WTC11 (cell line): ENCODE results near the gene SENP7. TPM values are rescaled to one million over a fixed set of nuclear protein-coding genes. Genes with fewer than 3 reads are reported as not detected.
"Not testable (repeated sequence)": the region's sequence is repeated elsewhere in the genome, so short reads cannot be mapped to it uniquely, and the experiment has no call there.

Experiments used
- ATAC-seq: fragments of 200-7000 bp; cut with Tn5 transposase; 2 replicates; pipeline ENCODE4 v1.10.0; 2021; ENCODE audit warnings: mild to moderate bottlenecking, moderate library complexity
- CTCF ChIA-PET: fragments of 300-600 bp; sonication (Branson Sonifier 250); formaldehyde crosslinking; loops from one replicate; lab custom pipeline; 2021; ENCODE audit warnings: antibody characterized with exemption; lab: Charles Lee
- POLR2A ChIA-PET: fragments of 350-600 bp; sonication (Branson Sonifier 250); formaldehyde crosslinking; loops from one replicate; lab custom pipeline; 2021; ENCODE audit warnings: antibody characterized with exemption; lab: Charles Lee
- DNase-seq: peaks from one replicate; pipeline ENCODE4 v3.0.0; 2021; ENCODE audit warnings: low spot score
- H3K27ac Mint-ChIP-seq: 2 replicates; pipeline ENCODE4 v1.8.0; 2021; ENCODE audit warnings: mixed read lengths
- H3K27me3 Mint-ChIP-seq: 2 replicates; pipeline ENCODE4 v1.8.0; 2021; ENCODE audit warnings: low read depth, mild to moderate bottlenecking, moderate library complexity, mixed read lengths
- H3K36me3 Mint-ChIP-seq: 2 replicates; pipeline ENCODE4 v1.8.0; 2021; ENCODE audit warnings: mixed read lengths
- H3K4me1 Mint-ChIP-seq: 2 replicates; pipeline ENCODE4 v1.8.0; 2022; ENCODE audit warnings: mixed read lengths
- H3K4me3 Mint-ChIP-seq: 2 replicates; pipeline ENCODE4 v1.8.0; 2021; ENCODE audit warnings: mild to moderate bottlenecking, moderate library complexity, mixed read lengths
- H3K9me3 Mint-ChIP-seq: 2 replicates; pipeline ENCODE4 v1.8.0; 2021; ENCODE audit warnings: mixed read lengths
- ELF4 ChIP-seq: sonication (generic); formaldehyde crosslinking; IDR thresholded peaks from 2 replicates; pipeline ENCODE4 v1.8.1; 2022; ENCODE audit warnings: low read depth, mild to moderate bottlenecking, moderate library complexity, missing genetic modification reagents
- ETV6 ChIP-seq: sonication (generic); formaldehyde crosslinking; IDR thresholded peaks from 2 replicates; pipeline ENCODE4 v1.8.1; 2022; ENCODE audit warnings: mild to moderate bottlenecking, missing genetic modification reagents
- FOXK1 ChIP-seq: sonication (generic); formaldehyde crosslinking; IDR thresholded peaks from 2 replicates; pipeline ENCODE4 v1.8.0; 2022; ENCODE audit warnings: mild to moderate bottlenecking, moderate library complexity, missing genetic modification reagents
- FOXP1 ChIP-seq: sonication (generic); formaldehyde crosslinking; IDR thresholded peaks from 2 replicates; pipeline ENCODE4 v1.8.0; 2022; ENCODE audit warnings: missing genetic modification reagents, mild to moderate bottlenecking, moderate library complexity, borderline replicate concordance
- FOXP4 ChIP-seq: sonication (generic); formaldehyde crosslinking; IDR thresholded peaks from 2 replicates; pipeline ENCODE4 v1.8.0; 2022; ENCODE audit warnings: mild to moderate bottlenecking, missing genetic modification reagents
- GABPB1 ChIP-seq: sonication (generic); formaldehyde crosslinking; IDR thresholded peaks from 2 replicates; pipeline ENCODE4 v1.8.1; 2023; ENCODE audit warnings: mild to moderate bottlenecking, missing genetic modification reagents
- SMAD3 ChIP-seq: sonication (generic); formaldehyde crosslinking; IDR thresholded peaks from 2 replicates; pipeline ENCODE4 v1.8.0; 2022; ENCODE audit warnings: missing genetic modification reagents, mild to moderate bottlenecking, borderline replicate concordance
- STAT6 ChIP-seq: sonication (generic); formaldehyde crosslinking; conservative IDR thresholded peaks from 2 replicates; pipeline ENCODE4 v1.8.1; 2023; ENCODE audit warnings: mild to moderate bottlenecking, low read depth, missing genetic modification reagents, moderate library complexity
- ZNF281 ChIP-seq: sonication (generic); formaldehyde crosslinking; IDR thresholded peaks from 2 replicates; pipeline ENCODE4 v1.8.0; 2023; ENCODE audit warnings: mild to moderate bottlenecking, missing genetic modification reagents
- ZNF425 ChIP-seq: fragments of 250-450 bp; sonication (Bioruptor Pico); conservative IDR thresholded peaks from 2 replicates; pipeline ENCODE4 v1.9.0; 2021; ENCODE audit warnings: mild to moderate bottlenecking
- total RNA-seq: library from RNA; stranded (reverse); gene quantifications from 3 replicates; pipeline ENCODE4 v1.2.3, GENCODE V29; 2021

The SENP7 gene
- total RNA-seq, 1 experiment from 2014 or later: 10.5 TPM

- TF ChIP-seq ZNF425 (CRISPR knock-in tag): no peak
- TF ChIP-seq STAT6 (CRISPR knock-in tag): no peak
Observed at GRCh38 chr3:101478980-101479379, 34.0 kb downstream of the SENP7 start (continued).

- ATAC-seq, H3K27me3 Mint-ChIP-seq, CTCF ChIA-PET: not testable (repeated sequence)
Observed at GRCh38 chr3:101474841-101475552, 38.0 kb downstream of the SENP7 start.

GRCh38 chr3:101468676-101469075 lies 44.3 kb downstream of the SENP7 start:
- Mint-ChIP-seq H3K9me3 (peaks cover 30% of the 10 kb centered on the region), H3K4me1 (peaks cover 21% of the 10 kb centered on the region), H3K36me3 (peaks cover 12% of the 10 kb centered on the region)
- H3K27me3 Mint-ChIP-seq, H3K4me3 Mint-ChIP-seq, CTCF ChIA-PET, H3K27ac Mint-ChIP-seq, DNase-seq, POLR2A ChIA-PET, ATAC-seq: not testable (repeated sequence)

More at GRCh38 chr3:101474841-101475552, 38.0 kb downstream of the SENP7 start:
- H3K36me3 Mint-ChIP-seq, POLR2A ChIA-PET, H3K4me3 Mint-ChIP-seq, H3K4me1 Mint-ChIP-seq, DNase-seq, H3K27ac Mint-ChIP-seq: not testable (repeated sequence)
- H3K9me3 Mint-ChIP-seq: peaks cover 23% of the 10 kb centered on the region

GRCh38 chr3:101467310-101467663 lies 45.7 kb downstream of the SENP7 start:
- Mint-ChIP-seq H3K36me3 (peaks cover 12% of the 10 kb centered on the region), H3K4me1 (peaks cover 21% of the 10 kb centered on the region), H3K4me3 (peak overlapping the region; percentile 66), H3K9me3 (peaks cover 30% of the 10 kb centered on the region), H3K27ac (peak overlapping the region; percentile 39; the same call in 1 of the 2 replicates)
- ChIA-PET CTCF (interaction anchor here (1.1 kb wide), 1 partner anchor 28 kb away, joined by 4 read pairs; no protein-coding TSS in a partner anchor), POLR2A (interaction anchor here (0.6 kb wide), 1 partner anchor 109 kb away, joined by 3 read pairs; no protein-coding TSS in a partner anchor)
- not testable (repeated sequence) for DNase-seq, ATAC-seq, H3K27me3 Mint-ChIP-seq

GRCh38 chr3:101466465-101467309 lies 46.3 kb downstream of the SENP7 start:
- ChIA-PET POLR2A (interaction anchor here (0.6 kb wide), 1 partner anchor 110 kb away, joined by 3 read pairs; no protein-coding TSS in a partner anchor), CTCF (interaction anchor here (1.1 kb wide), 1 partner anchor 29 kb away, joined by 4 read pairs; no protein-coding TSS in a partner anchor)
- peak overlapping the region; percentile 66 for H3K4me3 Mint-ChIP-seq
- H3K36me3 Mint-ChIP-seq: peaks cover 12% of the 10 kb centered on the region
- peak overlapping the region; percentile 64 for H3K27ac Mint-ChIP-seq
- peak; percentile 72; the same call in 1 of the 2 replicates for TF ChIP-seq ZNF281 (CRISPR knock-in tag)
- 0 out of 2 replicates have a peak, but pooled peaks have one; percentile 57 for TF ChIP-seq FOXP4 (CRISPR knock-in tag)
- no peak for TF ChIP-seq ELF4 (CRISPR knock-in tag)
- peak; percentile 48; the same call in 1 of the 2 replicates for TF ChIP-seq FOXK1
- TF ChIP-seq ETV6 (CRISPR knock-in tag): 0 out of 2 replicates have a peak, but pooled peaks have one; percentile 27
- TF ChIP-seq GABPB1 (CRISPR knock-in tag): 0 out of 2 replicates have a peak, but pooled peaks have one; percentile 14
- TF ChIP-seq SMAD3 (CRISPR knock-in tag): no peak
- TF ChIP-seq FOXP1 (CRISPR knock-in tag): 0 out of 2 replicates have a peak, but pooled peaks have one; percentile 20
- ATAC-seq: peak; percentile 73
- DNase-seq: peak; percentile 67
- H3K9me3 Mint-ChIP-seq: peaks cover 27% of the 10 kb centered on the region
- H3K27me3 Mint-ChIP-seq: no peaks in the 10 kb centered on the region
- peaks cover 21% of the 10 kb centered on the region for H3K4me1 Mint-ChIP-seq
